Glomerular endothelial cell (primary cell): ENCODE measurements around the gene DOCK1. TPM values are rescaled to one million over a fixed set of nuclear protein-coding genes. Genes with fewer than 3 reads are reported as not detected.

Source experiments
- DNase-seq: peaks from one replicate; pipeline ENCODE4 v3.0.0-alpha.2; 2011; ENCODE audit warnings: low read depth, low spot score; ENCODE audit errors: extremely low read depth
- total RNA-seq: library from RNA; depleted of rRNA; stranded (reverse); fragments of >200 nt; gene quantifications from 2 replicates; pipeline ENCODE4 v1.2.3, GENCODE V29; 2015

The DOCK1 gene
- total RNA-seq, 1 donor from 2014 or later, result 90.4 TPM

DNA sequence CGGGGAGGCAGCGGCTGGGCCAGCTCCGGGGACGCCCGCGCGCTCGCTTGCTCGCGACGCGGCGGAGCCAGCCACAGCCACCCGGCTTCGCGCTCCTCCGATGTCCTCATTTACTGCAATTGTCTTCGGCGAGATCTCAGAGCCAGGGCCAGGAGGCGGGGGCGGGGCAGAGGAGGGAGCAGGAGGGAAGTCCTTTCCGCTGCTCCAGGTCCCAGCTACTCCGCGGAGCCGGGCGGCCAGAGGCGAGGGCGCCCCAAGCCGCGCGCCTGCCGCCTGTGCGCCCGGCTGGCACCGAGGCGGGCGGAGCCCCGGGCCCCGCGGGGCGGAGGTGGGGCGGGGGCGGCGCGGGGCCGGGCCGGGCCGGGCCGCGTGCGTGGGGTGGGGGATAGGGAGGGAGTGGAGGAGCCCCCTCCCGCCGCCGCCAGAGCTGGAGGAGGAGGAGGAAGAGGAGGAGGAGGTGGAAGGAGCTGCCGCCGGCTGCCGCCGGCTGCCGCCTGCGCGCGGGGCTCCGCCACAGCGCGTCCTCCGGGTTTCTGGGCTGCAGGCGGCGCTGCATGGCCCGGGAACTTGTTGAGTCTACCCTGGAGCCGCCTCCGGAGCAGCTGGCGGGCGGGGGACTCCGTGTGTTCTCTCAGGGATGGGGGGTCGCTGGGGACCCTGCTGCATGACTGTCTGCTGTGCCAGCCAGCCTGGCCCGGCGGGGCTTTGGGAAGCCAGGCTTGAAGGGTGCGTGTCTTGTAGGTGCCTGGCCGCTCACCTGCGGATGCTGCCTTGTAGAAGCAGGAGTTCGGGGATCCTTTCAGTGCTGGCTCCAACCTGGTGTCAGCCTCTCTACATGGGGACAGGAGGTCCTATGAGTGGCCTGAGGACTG, 291.3 kb downstream of the DOCK1 start, which contains the start of gene INSYN2A:
Gene INSYN2A (minus strand): TSS at position 310 of the 872 bp plus-strand sequence. CDS start 20,196 bp downstream, outside the sequence.
- no peak for DNase-seq

GRCh38 chr10:127197154-127197432, 291.9 kb downstream of the DOCK1 start:
- DNase-seq, result no peak

- DNase-seq, result no peak
Observed at GRCh38 chr10:127198307-127198706, 293.1 kb downstream of the DOCK1 start.

DNA sequence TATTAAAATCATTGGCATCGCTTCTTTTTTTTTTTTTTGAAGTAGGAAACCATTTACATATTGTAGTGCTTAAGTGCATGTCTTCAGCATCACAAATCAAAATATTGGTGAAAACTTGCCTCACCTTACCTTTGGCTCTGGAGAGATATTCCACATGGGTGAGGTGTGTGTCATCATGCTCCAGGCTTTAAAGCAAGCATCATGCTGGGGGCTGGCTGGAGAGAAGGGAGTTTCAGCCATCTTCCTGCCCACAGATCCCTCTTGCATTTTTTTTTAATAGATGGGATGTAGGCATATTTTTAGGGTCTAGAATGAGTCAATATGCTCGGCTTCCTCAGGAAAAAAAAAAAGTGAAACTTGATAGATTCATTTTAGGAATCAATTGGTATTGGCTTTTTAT, 293.5 kb downstream of the DOCK1 start:
- DNase-seq, result no peak

- DNase-seq, result no peak
Observed at GRCh38 chr10:127200646-127201045, 295.4 kb downstream of the DOCK1 start.

- no peak for DNase-seq
Observed at GRCh38 chr10:127203067-127203466, 297.8 kb downstream of the DOCK1 start.

DNA sequence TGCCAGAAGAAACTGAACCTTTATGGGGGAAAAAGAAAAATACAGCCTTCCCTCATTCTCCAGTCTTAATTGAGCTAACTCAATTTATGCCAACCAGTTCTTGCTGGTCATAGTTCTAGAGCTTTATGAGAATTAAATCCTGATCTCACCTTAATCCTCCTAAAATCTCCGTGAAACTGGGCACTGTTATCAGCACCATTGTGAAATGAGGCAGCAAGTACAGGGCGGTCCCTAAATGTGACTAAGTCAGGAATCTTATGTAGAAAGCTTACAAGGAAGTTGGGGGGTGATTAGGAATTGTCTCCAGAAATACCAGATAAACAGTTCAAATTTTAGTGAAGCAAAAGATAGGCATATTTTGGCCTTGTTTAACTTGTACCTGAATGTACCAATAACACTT, 301.9 kb downstream of the DOCK1 start:
- no peak for DNase-seq

GRCh38 chr10:127210936-127211466, 305.8 kb downstream of the DOCK1 start:
- DNase-seq, result no peak

DNA sequence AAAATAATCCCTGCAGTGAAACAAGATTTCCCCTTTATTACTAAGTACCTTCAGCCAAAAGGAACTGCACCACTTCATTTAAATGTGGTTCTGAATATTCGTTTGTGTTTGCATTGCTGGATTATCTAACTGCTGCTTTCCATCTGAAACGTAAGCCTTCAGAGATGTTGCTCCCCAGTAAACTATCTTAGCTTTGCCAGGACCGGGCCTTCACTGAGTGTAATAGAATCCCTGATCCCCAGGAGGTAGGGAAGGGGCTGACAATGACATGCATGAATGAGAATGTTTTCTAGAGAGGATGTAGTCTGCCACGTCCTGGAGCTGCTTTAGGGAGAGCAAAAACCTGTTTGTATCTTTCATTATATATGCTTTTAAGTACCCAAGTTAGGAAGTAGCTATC, 310.6 kb downstream of the DOCK1 start:
- no peak for DNase-seq

- DNase-seq, result no peak
Observed at GRCh38 chr10:127216274-127216673, 311.0 kb downstream of the DOCK1 start.

DNA sequence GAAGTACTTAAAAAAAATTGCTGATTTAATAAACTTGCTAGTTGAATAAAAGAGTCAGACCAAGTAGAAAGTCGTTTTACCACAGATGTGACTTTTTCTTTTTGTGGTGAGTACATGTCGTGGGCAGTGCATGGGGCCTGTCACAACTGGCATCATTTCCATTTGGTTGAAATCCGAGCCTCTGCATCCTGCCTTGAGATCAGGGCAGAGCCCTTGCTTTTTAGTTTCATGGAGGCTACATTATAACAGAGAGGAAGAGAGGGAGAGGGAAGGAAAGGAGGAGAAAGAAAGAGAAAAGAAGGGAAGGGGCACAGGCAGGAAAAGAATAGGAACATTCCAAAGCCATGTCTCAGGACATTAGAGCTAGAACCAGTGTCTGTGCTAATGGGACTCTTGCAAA, 311.6 kb downstream of the DOCK1 start:
- DNase-seq, result no peak

DNA sequence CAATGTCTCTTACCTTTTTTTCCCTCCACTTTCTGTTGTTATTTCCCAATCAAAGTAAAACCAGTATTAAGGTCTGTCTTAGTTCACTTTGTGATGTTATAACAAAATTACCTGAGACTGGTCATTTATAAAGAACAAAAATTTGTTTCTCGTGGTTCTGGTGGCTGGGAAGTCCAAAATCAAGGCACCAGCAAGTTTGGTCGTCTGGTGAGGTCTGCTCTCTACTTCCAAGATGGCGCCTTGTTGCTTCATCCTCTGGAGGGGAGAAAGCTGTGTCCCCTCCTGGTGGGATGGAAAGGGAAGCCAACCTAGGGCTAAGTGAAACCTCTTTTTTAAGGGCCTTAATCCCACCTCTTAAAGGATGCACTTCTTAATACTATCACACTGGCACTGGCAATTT, 313.4 kb downstream of the DOCK1 start:
- DNase-seq, result no peak

DNA sequence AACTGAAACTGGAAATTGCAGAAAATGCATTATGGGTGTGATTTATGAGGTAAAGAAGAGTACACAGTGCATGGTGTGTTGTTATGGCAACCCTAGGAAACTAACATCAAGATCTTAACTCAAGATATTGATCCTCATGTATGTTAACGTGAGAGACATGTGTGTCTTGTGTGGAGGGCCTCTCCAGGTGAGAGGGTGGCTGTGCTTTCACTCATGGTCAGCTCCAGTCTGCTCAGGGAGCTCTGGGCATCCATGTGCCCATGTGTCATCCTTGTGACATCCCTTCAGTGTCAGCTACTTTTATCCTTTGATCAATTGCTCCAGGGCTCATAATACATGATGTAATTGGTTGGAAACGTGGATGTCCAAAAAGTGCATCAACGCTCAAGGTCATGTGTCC, 316.1 kb downstream of the DOCK1 start:
- no peak for DNase-seq

DNA sequence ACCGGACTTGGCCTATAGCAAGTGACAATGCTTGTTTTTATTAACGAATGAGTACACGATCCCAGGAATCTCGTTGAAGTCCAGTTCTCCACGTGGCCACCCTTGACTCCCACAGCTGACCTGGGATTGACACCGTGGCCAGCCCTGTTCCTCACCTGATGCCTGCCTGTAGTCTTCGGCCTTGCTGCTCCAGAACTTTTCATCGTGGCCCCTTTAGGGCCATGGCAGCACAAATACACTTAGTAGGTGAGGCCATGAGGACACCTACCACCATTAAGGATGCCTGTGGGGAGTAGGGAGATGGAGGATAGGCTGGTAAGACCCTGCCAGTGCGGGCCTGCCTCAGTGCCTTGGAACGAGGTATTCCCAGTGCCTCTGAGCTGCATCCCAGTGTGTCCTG, 321.8 kb downstream of the DOCK1 start:
- DNase-seq, result no peak

- DNase-seq, result no peak
Observed at GRCh38 chr10:127227663-127228062, 322.4 kb downstream of the DOCK1 start.

GRCh38 chr10:127228195-127228787, 323.1 kb downstream of the DOCK1 start:
- DNase-seq, result no peak

GRCh38 chr10:127234306-127234800, 329.1 kb downstream of the DOCK1 start:
- no peak for DNase-seq

- no peak for DNase-seq
Observed at GRCh38 chr10:127236266-127236665, 331.0 kb downstream of the DOCK1 start.

DNA sequence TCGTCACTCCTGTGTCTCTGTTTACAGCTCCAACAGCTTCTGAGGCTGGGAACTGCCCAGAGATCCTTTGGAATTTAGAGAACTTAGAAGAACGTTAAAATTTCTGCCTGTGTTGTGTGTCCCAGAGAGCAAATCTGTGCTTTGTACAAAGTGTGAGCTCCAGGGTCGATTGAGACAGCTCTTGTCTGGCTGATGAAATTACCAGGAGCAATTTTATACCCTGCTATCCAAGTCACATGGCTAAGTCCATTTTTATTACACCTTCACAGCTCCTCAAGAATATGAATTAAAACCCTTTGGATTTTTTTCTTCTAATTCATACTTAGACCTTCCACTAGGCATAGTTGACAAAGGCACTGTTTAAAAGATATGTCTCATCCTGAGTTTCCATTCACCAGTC, 337.7 kb downstream of the DOCK1 start:
- DNase-seq, result no peak

DNA sequence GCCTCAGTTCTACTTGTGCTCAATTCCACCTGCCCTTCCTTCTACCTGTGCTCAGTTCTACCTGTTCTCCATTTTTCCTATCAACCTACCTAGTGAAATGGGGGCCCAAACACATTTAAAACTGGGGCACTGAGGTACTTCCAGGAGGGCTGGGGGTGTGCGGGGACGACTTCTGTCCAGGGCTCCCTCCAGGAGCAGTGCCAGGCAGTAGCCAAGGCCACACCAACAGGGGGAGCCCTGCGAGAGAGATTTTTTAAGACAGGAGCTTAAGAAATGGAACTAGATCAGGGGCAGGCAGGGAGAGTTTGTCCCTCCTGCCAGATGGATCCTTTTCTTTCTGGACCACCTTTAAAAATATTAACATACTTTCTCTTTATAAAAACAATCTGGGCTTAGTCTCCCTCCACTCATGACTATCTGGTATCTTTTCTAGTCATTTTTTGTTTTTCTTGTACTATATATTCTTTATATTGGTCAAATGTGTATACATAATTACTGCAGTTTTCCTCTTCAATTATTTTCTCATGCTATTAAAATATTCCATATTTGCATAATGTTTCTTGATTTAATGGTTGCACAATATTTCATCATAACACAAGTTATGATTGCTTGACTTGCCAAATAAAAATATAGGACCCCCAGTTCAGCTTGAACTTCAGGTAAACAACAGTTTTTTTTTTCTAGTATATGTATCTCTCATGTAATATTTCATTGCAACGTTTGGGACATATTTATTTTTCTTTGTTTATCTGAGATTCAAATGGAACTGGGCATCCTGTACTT, 338.5 kb downstream of the DOCK1 start:
- peak; percentile 5 for DNase-seq

DNA sequence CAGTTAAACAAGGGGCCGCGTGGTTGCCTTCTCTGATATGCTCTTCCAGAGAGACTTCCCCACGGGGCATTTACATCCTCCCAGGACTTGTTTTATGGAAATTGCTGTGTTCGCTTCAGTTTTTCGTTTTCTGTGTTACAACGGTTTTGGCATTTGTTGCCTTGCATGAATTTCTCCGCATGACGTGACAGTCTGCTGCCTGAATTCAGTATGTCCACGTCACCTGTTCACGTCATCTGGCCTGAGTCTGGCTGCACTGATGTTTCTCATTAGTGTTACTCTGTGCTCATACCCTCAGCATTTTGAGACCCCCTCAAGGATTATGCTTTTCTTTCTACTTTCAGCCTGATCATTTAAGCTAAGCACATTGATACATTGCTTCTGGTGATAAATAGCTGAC, 340.2 kb downstream of the DOCK1 start:
- DNase-seq, result no peak
